BJ (cell line): Measurements from ENCODE around the gene MPRIP. TPM values are rescaled to one million over a fixed set of nuclear protein-coding genes. Genes with fewer than 3 reads are reported as not detected.

Experiments
- CTCF ChIA-PET: fragments of 350-600 bp; formaldehyde crosslinking; extraction: SDS; loops from one replicate; lab custom pipeline; 2021; ENCODE audit warnings: antibody characterized with exemption, inconsistent platforms; lab: Yijun Ruan, JAX
- POLR2A ChIA-PET: fragments of 300-600 bp; sonication (Branson Sonifier 250); formaldehyde crosslinking; extraction: SDS; loops from one replicate; lab custom pipeline; 2021; ENCODE audit warnings: antibody characterized with exemption; lab: Charles Lee
- DNase-seq: peaks from one replicate; pipeline ENCODE4 v3.0.0-alpha.2; 2011; ENCODE audit warnings: low read depth
- H3K27me3 ChIP-seq: 2 replicates; pipeline ENCODE4 v1.6.0; 2011; ENCODE audit warnings: low read length; ENCODE audit not compliant: control insufficient read depth, insufficient read depth
- H3K36me3 ChIP-seq: 2 replicates; pipeline ENCODE4 v1.5.1; 2011; ENCODE audit warnings: low read length; ENCODE audit not compliant: control insufficient read depth, insufficient read depth
- H3K4me3 ChIP-seq: 2 replicates; pipeline ENCODE4 v1.5.1; 2011; ENCODE audit warnings: low read depth, mild to moderate bottlenecking, control low read depth, low read length
- polyA plus RNA-seq: library from polyadenylated mRNA; depleted of rRNA; stranded (reverse); fragments of >200 nt; gene quantifications from 2 replicates; pipeline ENCODE4 v1.2.3, GENCODE V29; 2011
- TF ChIP-seq, protein P1 (sequence below): IDR thresholded peaks from 2 replicates; pipeline ENCODE4 v1.5.1; 2011; ENCODE audit warnings: low read depth, mild to moderate bottlenecking, control low read depth, inconsistent platforms, low read length, moderate library complexity; ENCODE audit not compliant: insufficient read depth

MPRIP gene
- polyA plus RNA-seq, 1 experiment: 149 TPM

DNA sequence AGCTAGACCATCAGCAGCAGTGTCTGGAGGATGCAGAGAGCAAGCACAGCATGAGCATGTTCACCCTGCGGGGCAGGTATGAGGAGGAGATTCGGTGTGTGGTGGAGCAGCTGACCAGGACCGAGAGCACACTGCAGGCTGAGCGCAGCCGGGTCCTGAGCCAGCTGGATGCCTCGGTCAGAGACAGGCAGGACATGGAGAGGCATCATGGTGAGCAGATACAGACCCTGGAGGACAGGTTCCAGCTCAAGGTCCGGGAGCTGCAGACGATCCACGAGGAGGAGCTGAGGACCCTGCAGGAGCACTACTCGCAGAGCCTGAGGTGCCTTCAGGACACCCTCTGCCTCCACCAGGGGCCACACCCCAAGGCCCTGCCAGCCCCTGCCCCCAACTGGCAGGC, 125.1 kb downstream of the MPRIP start:
- Histone ChIP-seq H3K27me3 (no peaks in the 10 kb centered on the region), H3K36me3 (peaks cover 53% of the 10 kb centered on the region), H3K4me3 (no peak overlapping the region)
- POLR2A ChIA-PET: no interaction called here
- DNase-seq: no peak
- CTCF ChIA-PET: interaction anchor here (0.6 to 1.4 kb wide), 2 partner anchors 21 to 25 kb away, joined by 4 to 6 read pairs; no protein-coding TSS in a partner anchor
- TF ChIP-seq, protein P1, sequence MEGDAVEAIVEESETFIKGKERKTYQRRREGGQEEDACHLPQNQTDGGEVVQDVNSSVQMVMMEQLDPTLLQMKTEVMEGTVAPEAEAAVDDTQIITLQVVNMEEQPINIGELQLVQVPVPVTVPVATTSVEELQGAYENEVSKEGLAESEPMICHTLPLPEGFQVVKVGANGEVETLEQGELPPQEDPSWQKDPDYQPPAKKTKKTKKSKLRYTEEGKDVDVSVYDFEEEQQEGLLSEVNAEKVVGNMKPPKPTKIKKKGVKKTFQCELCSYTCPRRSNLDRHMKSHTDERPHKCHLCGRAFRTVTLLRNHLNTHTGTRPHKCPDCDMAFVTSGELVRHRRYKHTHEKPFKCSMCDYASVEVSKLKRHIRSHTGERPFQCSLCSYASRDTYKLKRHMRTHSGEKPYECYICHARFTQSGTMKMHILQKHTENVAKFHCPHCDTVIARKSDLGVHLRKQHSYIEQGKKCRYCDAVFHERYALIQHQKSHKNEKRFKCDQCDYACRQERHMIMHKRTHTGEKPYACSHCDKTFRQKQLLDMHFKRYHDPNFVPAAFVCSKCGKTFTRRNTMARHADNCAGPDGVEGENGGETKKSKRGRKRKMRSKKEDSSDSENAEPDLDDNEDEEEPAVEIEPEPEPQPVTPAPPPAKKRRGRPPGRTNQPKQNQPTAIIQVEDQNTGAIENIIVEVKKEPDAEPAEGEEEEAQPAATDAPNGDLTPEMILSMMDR: no peak

DNA sequence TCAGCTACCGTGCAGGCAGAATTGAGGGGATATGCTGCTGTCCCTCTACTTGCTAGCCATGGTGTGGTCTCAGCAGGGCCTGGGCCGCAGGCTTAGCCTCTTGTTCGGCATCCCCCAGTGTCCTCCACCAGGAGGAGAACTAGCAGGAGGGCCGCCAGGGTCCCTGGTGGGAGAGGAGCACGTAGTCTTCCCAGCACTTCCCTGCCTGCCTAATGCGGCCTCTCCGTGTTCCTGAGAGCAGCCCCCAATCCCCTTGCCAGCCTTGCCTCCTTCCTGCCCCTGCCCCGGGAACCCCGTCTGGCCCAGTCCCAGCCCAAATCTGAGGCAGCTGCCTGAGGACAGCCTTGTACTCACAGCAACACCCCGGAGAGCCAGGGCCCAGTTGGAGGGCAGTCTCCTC, 125.7 kb downstream of the MPRIP start:
- DNase-seq: no peak
- TF ChIP-seq, protein P1: no peak
- POLR2A ChIA-PET: no interaction called here
- H3K27me3 ChIP-seq: no peaks in the 10 kb centered on the region
- peaks cover 59% of the 10 kb centered on the region for H3K36me3 ChIP-seq
- CTCF ChIA-PET: no interaction called here
- no peak overlapping the region for H3K4me3 ChIP-seq

GRCh38 chr17:17168401-17168800, 126.1 kb downstream of the MPRIP start:
- Histone ChIP-seq H3K4me3 (no peak overlapping the region), H3K36me3 (peaks cover 60% of the 10 kb centered on the region), H3K27me3 (no peaks in the 10 kb centered on the region)
- ChIA-PET POLR2A (no interaction called here), CTCF (no interaction called here)
- DNase-seq: no peak
- TF ChIP-seq, protein P1: no peak

DNA sequence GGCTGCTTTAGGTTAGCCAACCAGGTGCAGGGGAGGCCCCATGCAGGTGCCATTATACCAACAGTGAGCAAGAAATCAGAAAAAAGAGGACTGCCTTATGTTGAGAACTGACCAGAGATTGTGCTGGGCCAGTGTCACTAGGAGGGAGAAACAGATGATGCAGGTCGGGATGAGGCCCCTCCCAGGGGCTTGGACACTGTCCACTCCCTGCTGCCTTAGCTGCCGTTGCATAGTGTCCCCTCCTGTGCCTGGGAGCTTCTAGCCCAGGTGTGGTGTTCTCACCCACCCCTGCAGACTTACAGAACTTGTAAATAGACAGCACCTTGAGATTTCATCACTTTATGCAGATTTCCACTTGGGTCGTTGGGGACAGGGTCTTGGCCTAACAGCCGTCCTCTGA, 127.1 kb downstream of the MPRIP start:
- no peak for DNase-seq
- POLR2A ChIA-PET: no interaction called here
- peaks cover 64% of the 10 kb centered on the region for H3K36me3 ChIP-seq
- H3K4me3 ChIP-seq: no peak overlapping the region
- TF ChIP-seq, protein P1: no peak
- H3K27me3 ChIP-seq: no peaks in the 10 kb centered on the region
- CTCF ChIA-PET: no interaction called here

GRCh38 chr17:17170346-17170985, 128.2 kb downstream of the MPRIP start:
- no peak for DNase-seq
- H3K27me3 ChIP-seq: no peaks in the 10 kb centered on the region
- CTCF ChIA-PET: no interaction called here
- TF ChIP-seq, protein P1: no peak
- POLR2A ChIA-PET: no interaction called here
- H3K36me3 ChIP-seq: peaks cover 65% of the 10 kb centered on the region
- no peak overlapping the region for H3K4me3 ChIP-seq
